GM19238 (cell line): Measurements from ENCODE around the gene SEC16A.

ENCODE experiments used
- DNase-seq: peaks from one replicate; pipeline ENCODE4 v3.0.0; 2011; ENCODE audit warnings: low spot score; ENCODE audit not compliant: insufficient read length

The SEC16A gene

GRCh38 chr9:136402067-136402466 lies 80.8 kb downstream of the SEC16A start:
- no peak for DNase-seq

- no peak for DNase-seq
Measured at GRCh38 chr9:136401173-136401922, 81.5 kb downstream of the SEC16A start.

DNA sequence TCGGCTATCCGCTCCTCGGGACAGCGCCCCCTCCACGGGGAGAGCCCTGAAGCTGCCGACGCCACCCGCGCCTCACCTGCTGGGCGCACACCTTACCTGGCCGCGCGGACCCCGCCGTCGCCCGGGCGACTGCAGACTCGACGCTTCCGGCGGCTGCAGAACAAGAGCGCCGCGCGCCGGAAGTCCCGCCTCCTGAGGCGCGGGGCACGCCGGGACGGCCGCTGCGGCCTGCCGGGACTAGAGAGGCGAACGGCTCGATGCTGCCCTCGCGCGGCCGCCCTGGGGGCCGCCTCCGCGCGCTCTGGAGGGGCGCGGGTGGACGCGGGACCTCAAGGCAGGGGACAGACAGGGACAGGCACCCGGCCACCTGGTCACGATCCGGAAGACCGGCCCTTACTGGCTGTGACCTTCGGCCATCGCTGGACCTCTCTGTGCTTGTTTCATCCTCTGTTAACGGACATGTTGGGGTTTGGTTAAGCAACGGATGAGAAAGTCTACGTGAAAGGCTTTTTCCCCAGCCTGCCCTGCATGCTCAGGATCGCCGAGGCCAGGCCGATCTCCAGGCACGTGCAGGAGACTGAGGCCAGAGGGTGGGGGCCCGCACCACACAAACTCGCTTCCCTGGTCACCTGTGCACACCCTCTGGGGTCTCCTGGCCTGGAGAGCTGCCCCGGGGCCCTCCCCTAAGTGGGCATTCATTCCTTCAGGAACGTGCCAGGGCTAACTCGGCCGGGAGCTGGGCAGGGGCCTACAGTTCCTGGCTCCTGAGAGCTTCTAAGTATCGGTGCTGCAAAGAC lies 82.6 kb downstream of the SEC16A start, which contains the start of gene SNAPC4:
Gene SNAPC4, minus strand, starts transcription at position 133 of the 797 bp plus-strand sequence. CDS start 1,742 bp downstream, outside the sequence.
- DNase-seq = peak; percentile 96

DNA sequence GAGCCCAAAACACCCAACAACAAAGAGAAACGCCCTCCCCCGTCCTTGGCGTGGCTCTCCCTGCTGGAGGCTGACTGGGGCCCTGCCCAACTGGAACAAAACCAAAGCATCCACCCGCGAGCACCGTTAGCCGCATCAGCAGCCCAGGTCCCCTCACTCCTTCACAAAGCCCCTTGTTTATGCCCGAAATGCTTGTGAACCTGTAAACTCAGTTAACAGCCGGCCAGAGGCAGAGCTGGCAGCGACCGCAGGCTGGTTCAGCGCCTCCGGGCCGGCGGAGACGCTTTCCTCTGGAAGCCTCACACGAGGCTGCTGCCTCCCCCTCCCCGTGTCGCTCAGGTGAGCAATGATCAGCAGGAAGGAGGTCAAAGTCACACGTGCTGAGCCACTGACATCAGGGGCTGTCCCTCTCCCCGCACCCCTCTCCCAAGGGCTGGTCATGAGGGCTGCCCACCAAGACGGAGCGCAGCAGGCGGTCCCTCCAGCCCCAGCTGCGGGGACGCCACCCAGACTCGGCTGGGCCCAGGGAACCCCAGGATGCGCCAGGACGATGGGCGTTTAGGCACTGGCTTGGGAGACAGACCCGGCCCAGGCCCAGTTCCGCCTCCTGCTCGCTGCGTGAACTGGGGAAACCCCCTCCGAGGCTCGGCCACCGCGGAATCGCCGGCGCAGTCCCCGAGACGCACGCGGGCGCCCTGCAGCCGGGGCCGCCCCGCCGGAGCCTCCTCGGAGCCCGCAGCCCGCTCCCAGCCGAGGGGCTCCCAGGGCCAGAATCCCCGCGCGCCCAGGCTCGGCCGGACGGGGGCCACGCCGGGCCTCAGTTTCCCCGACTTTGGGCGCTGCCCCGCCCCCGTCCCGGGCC lies 83.4 kb downstream of the SEC16A start:
- peak; percentile 45 for DNase-seq

- no peak for DNase-seq
Measured at GRCh38 chr9:136398286-136398685, 84.6 kb downstream of the SEC16A start.

GRCh38 chr9:136397643-136398042 lies 85.2 kb downstream of the SEC16A start:
- no peak for DNase-seq

GRCh38 chr9:136396219-136396515 lies 86.7 kb downstream of the SEC16A start:
- DNase-seq = no peak

DNA sequence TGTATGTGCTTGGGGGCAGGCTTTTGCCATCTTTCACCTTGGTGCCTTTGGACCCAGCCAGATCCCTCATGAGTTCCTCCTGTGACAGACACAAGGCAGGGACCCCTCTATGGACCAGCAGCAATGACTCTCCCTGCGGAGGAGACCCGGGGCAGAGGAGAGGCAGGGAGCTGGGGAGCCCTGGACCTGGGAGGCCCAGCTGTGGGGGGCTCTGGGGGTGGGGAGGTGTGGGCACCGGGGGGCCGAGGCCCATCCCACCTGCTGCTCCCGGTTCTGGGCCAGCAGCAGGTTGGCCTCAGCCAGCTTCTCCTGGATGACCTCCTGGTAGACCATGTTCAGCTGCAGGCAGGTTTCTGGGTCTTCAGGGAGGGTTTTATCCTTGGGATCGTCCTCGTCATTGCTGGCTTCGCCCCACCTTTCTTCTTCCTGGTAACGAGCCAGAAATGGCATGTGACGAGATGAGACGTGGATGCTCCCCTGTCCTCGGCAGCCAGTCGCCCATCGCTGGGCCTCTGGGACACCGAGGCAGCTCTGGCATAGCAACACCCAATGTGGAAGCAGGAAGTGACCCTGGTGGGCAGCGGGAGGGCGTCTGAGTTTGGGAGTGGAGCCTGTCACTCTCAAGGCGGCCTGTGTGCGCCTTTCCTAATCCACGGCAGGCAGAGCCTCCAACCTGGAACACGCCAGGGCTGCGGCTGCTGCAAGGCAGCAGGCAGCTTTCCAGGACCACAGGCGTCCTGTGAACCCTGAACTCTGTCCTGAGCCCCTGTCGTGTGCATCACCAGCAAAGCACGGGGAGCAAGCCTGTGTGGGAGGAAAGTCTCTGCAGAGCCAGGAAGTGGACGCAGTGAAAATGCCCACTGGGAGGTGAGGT lies 87.3 kb downstream of the SEC16A start:
- DNase-seq = no peak

GRCh38 chr9:136395020-136395340 lies 87.9 kb downstream of the SEC16A start:
- no peak for DNase-seq

DNA sequence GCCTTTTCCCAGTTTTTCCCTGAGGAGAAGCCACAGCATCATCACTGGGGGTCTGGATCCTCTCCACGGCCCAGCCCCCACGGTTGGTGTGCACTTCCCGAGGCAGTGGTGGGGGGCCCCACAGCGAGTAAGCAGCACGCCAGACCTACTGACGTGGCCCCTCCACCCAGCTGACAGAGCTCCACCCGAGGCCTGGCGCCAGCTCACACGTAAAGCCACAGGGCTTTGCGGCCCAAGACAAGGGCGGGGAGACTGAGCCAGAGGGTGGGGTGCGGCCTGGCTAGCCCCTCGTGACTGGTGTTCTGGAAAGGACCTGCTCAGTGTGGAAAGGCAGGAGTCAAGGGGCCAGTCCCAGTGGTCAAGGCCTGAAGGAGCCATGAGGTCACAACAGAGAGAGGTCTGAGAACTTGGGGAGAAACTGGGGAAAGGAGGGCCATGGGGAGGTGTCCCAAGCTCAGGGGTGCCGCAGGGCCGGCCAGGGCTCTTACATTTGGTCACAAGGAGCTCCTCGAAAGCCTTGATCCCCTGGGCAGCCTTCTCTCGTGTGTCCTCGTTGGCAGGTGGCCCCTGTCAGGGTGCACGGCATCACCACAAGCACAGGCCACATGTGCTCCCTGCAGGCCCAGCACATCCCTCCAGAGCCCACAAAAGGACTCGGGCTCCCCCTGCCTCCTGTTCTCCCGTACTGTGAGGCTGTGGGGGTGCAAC lies 88.4 kb downstream of the SEC16A start:
- DNase-seq = no peak

GRCh38 chr9:136393531-136393930 lies 89.3 kb downstream of the SEC16A start:
- no peak for DNase-seq

- DNase-seq = no peak
Measured at GRCh38 chr9:136392538-136393449, 90.0 kb downstream of the SEC16A start.

- DNase-seq = no peak
Measured at GRCh38 chr9:136391737-136392537, 90.9 kb downstream of the SEC16A start.
